Rectal smooth muscle tissue (tissue), 1 donor: ENCODE measurements around the gene ATP8B4.

Source experiments
- H3K27ac ChIP-seq: one replicate; pipeline ENCODE4 v1.7.0; 2013; ENCODE audit warnings: low read depth, low read length, inconsistent platforms
- H3K27me3 ChIP-seq: one replicate; pipeline ENCODE4 v1.7.0; 2013; ENCODE audit warnings: low read length; ENCODE audit not compliant: control insufficient read depth, insufficient read depth
- H3K36me3 ChIP-seq: one replicate; pipeline ENCODE4 v1.7.0; 2013; ENCODE audit warnings: low read length; ENCODE audit not compliant: control insufficient read depth, insufficient read depth
- H3K4me1 ChIP-seq: one replicate; pipeline ENCODE4 v1.7.0; 2013; ENCODE audit warnings: low read length; ENCODE audit not compliant: control insufficient read depth, insufficient read depth
- H3K4me3 ChIP-seq: one replicate; pipeline ENCODE4 v1.7.0; 2013; ENCODE audit warnings: low read length
- H3K9ac ChIP-seq: one replicate; pipeline ENCODE4 v1.7.0; 2013; ENCODE audit warnings: low read length

ATP8B4 gene

GRCh38 chr15:50113992-50114780 lies 4.8 kb downstream of the ATP8B4 start:
- no peaks in the 10 kb centered on the region for H3K27me3 ChIP-seq
- no peak overlapping the region for H3K9ac ChIP-seq
- H3K4me1 ChIP-seq: no peaks in the 10 kb centered on the region
- no peak overlapping the region for H3K4me3 ChIP-seq
- H3K36me3 ChIP-seq: no peaks in the 10 kb centered on the region
- H3K27ac ChIP-seq: no peak overlapping the region

- no peak overlapping the region for H3K9ac ChIP-seq
- no peaks in the 10 kb centered on the region for H3K36me3 ChIP-seq
- H3K4me1 ChIP-seq: no peaks in the 10 kb centered on the region
- H3K4me3 ChIP-seq: no peak overlapping the region
- no peaks in the 10 kb centered on the region for H3K27me3 ChIP-seq
- no peak overlapping the region for H3K27ac ChIP-seq
Measured at GRCh38 chr15:50113187-50113505, 5.9 kb downstream of the ATP8B4 start.

GRCh38 chr15:50112488-50113186 lies 6.4 kb downstream of the ATP8B4 start:
- Histone ChIP-seq H3K27me3 (no peaks in the 10 kb centered on the region), H3K4me1 (no peaks in the 10 kb centered on the region), H3K9ac (no peak overlapping the region), H3K27ac (no peak overlapping the region), H3K4me3 (no peak overlapping the region), H3K36me3 (no peaks in the 10 kb centered on the region)

GRCh38 chr15:50110285-50110684 lies 8.7 kb downstream of the ATP8B4 start:
- Histone ChIP-seq H3K36me3 (no peaks in the 10 kb centered on the region), H3K9ac (no peak overlapping the region), H3K4me1 (no peaks in the 10 kb centered on the region), H3K27me3 (no peaks in the 10 kb centered on the region), H3K4me3 (no peak overlapping the region), H3K27ac (no peak overlapping the region)

GRCh38 chr15:50109076-50109987 lies 9.7 kb downstream of the ATP8B4 start:
- Histone ChIP-seq H3K4me1 (no peaks in the 10 kb centered on the region), H3K27me3 (no peaks in the 10 kb centered on the region), H3K27ac (no peak overlapping the region), H3K4me3 (no peak overlapping the region), H3K9ac (no peak overlapping the region), H3K36me3 (no peaks in the 10 kb centered on the region)

- H3K4me1 ChIP-seq: no peaks in the 10 kb centered on the region
Measured at GRCh38 chr15:50108461-50108860, 10.6 kb downstream of the ATP8B4 start.

GRCh38 chr15:50107591-50108408 lies 11.2 kb downstream of the ATP8B4 start:
- H3K27ac ChIP-seq: no peak overlapping the region
- H3K27me3 ChIP-seq: no peaks in the 10 kb centered on the region

More at GRCh38 chr15:50108461-50108860, 10.6 kb downstream of the ATP8B4 start:
- Histone ChIP-seq H3K27ac (no peak overlapping the region), H3K36me3 (no peaks in the 10 kb centered on the region), H3K9ac (no peak overlapping the region), H3K27me3 (no peaks in the 10 kb centered on the region), H3K4me3 (no peak overlapping the region)

GRCh38 chr15:50107157-50107556 lies 11.9 kb downstream of the ATP8B4 start:
- Histone ChIP-seq H3K36me3 (no peaks in the 10 kb centered on the region), H3K4me3 (no peak overlapping the region), H3K9ac (no peak overlapping the region), H3K27ac (no peak overlapping the region), H3K27me3 (no peaks in the 10 kb centered on the region), H3K4me1 (no peaks in the 10 kb centered on the region)

More at GRCh38 chr15:50107591-50108408, 11.2 kb downstream of the ATP8B4 start:
- Histone ChIP-seq H3K4me1 (no peaks in the 10 kb centered on the region), H3K9ac (no peak overlapping the region), H3K4me3 (no peak overlapping the region), H3K36me3 (no peaks in the 10 kb centered on the region)

GRCh38 chr15:50106457-50106856 lies 12.6 kb downstream of the ATP8B4 start:
- no peaks in the 10 kb centered on the region for H3K27me3 ChIP-seq

GRCh38 chr15:50100486-50100885 lies 18.5 kb downstream of the ATP8B4 start:
- no peaks in the 10 kb centered on the region for H3K36me3 ChIP-seq
- no peak overlapping the region for H3K9ac ChIP-seq
- H3K4me1 ChIP-seq: no peaks in the 10 kb centered on the region
- H3K4me3 ChIP-seq: no peak overlapping the region
- no peaks in the 10 kb centered on the region for H3K27me3 ChIP-seq
- H3K27ac ChIP-seq: no peak overlapping the region

More at GRCh38 chr15:50106457-50106856, 12.6 kb downstream of the ATP8B4 start:
- H3K4me1 ChIP-seq: no peaks in the 10 kb centered on the region
- H3K27ac ChIP-seq: no peak overlapping the region
- H3K4me3 ChIP-seq: no peak overlapping the region
- H3K36me3 ChIP-seq: no peaks in the 10 kb centered on the region
- H3K9ac ChIP-seq: no peak overlapping the region

- no peaks in the 10 kb centered on the region for H3K36me3 ChIP-seq
- H3K4me1 ChIP-seq: no peaks in the 10 kb centered on the region
- no peak overlapping the region for H3K9ac ChIP-seq
- no peak overlapping the region for H3K4me3 ChIP-seq
- H3K27me3 ChIP-seq: no peaks in the 10 kb centered on the region
- no peak overlapping the region for H3K27ac ChIP-seq
Measured at GRCh38 chr15:50098545-50098944, 20.5 kb downstream of the ATP8B4 start.
